Medulla oblongata (tissue), 1 donor: ENCODE data around the gene TMEM123.
A peak's percentile ranks its signal among the peaks of the same experiment; 100 is the strongest.

Source experiments
- DNase-seq: peaks from one replicate; pipeline ENCODE4 v3.0.0-alpha.2; 2015; ENCODE audit errors: extremely low spot score

TMEM123 gene

GRCh38 chr11:102361086-102362031 lies 91.2 kb downstream of the TMEM123 start:
- DNase-seq: no peak

- no peak for DNase-seq
Measured at GRCh38 chr11:102360681-102361080, 91.9 kb downstream of the TMEM123 start.

GRCh38 chr11:102359372-102359771 lies 93.2 kb downstream of the TMEM123 start:
- no peak for DNase-seq

GRCh38 chr11:102357116-102357515 lies 95.4 kb downstream of the TMEM123 start:
- DNase-seq: no peak

GRCh38 chr11:102347462-102348370 lies 104.8 kb downstream of the TMEM123 start:
- DNase-seq: peak; percentile 59

GRCh38 chr11:102346748-102347461 lies 105.7 kb downstream of the TMEM123 start, which contains the start of gene BIRC2:
BIRC2 (plus strand) TSS chr11:102347214; CDS start chr11:102349855, 2,641 bp downstream.
- DNase-seq: peak; percentile 96

GRCh38 chr11:102346456-102346747 lies 106.2 kb downstream of the TMEM123 start:
- no peak for DNase-seq
